GM23338 (cell line): Measurements from ENCODE around the gene DVL2. TPM values are rescaled to one million over a fixed set of nuclear protein-coding genes. Genes with fewer than 3 reads are reported as not detected.

ENCODE experiments used
- ATAC-seq: fragments of 200-7000 bp; cut with Tn5 transposase; 3 replicates; pipeline ENCODE4 v1.9.1; 2020
- DNase-seq: peaks from one replicate; pipeline ENCODE4 v3.0.0-alpha.2; 2015; ENCODE audit warnings: low spot score
- H2AFZ ChIP-seq: fragments of 200-600 bp; sonication (generic); 2 replicates; pipeline ENCODE4 v1.8.0; 2016; ENCODE audit warnings: antibody characterized with exemption, mild to moderate bottlenecking, moderate library complexity
- H3F3A ChIP-seq: fragments of 200-600 bp; sonication (generic); replicated peaks from 2 replicates; pipeline ENCODE4 v1.8.0; 2017; ENCODE audit warnings: antibody characterized with exemption, mixed run types, low read depth
- H3K27ac ChIP-seq: fragments of 200-600 bp; sonication (generic); 2 replicates; pipeline ENCODE4 v1.6.1; 2016; ENCODE audit warnings: low read depth
- H3K27me3 ChIP-seq: fragments of 200-600 bp; sonication (generic); 2 replicates; pipeline ENCODE4 v1.8.0; 2016; ENCODE audit warnings: mild to moderate bottlenecking, mixed run types, moderate library complexity; ENCODE audit not compliant: insufficient read depth
- H3K36me3 ChIP-seq: fragments of 200-600 bp; sonication (generic); 2 replicates; pipeline ENCODE4 v1.8.0; 2016; ENCODE audit warnings: mild to moderate bottlenecking; ENCODE audit not compliant: insufficient read depth
- H3K4me1 ChIP-seq: fragments of 200-600 bp; sonication (generic); 2 replicates; pipeline ENCODE4 v1.8.0; 2016; ENCODE audit warnings: mild to moderate bottlenecking, moderate library complexity; ENCODE audit not compliant: insufficient read depth
- H3K4me2 ChIP-seq: fragments of 200-600 bp; sonication (generic); 2 replicates; pipeline ENCODE4 v1.7.1; 2017; ENCODE audit warnings: mixed run types
- H3K4me3 ChIP-seq: fragments of 200-600 bp; sonication (generic); 2 replicates; pipeline ENCODE4 v1.6.1; 2016; ENCODE audit warnings: mixed run types
- H3K79me2 ChIP-seq: fragments of 200-600 bp; sonication (generic); replicated peaks from 2 replicates; pipeline ENCODE4 v1.8.0; 2017; ENCODE audit warnings: mild to moderate bottlenecking; ENCODE audit not compliant: insufficient read depth
- H3K9me2 ChIP-seq: fragments of 200-600 bp; sonication (generic); 2 replicates; pipeline ENCODE4 v1.8.0; 2017; ENCODE audit not compliant: insufficient read depth
- H4K20me1 ChIP-seq: fragments of 200-600 bp; sonication (generic); replicated peaks from 2 replicates; pipeline ENCODE4 v1.8.0; 2017; ENCODE audit warnings: mild to moderate bottlenecking; ENCODE audit not compliant: insufficient read depth
- H3K27ac Mint-ChIP-seq: 2 replicates; pipeline ENCODE4 v1.8.0; 2020; ENCODE audit warnings: inconsistent platforms, mild to moderate bottlenecking, moderate library complexity, mixed read lengths
- H3K27me3 Mint-ChIP-seq: 3 replicates; pipeline ENCODE4 v1.8.0; 2022; ENCODE audit warnings: low read depth, mild to moderate bottlenecking, moderate library complexity, mixed read lengths, inconsistent platforms; ENCODE audit not compliant: insufficient read depth, poor library complexity
- H3K36me3 Mint-ChIP-seq: 3 replicates; pipeline ENCODE4 v1.8.0; 2021; ENCODE audit warnings: low read depth, mild to moderate bottlenecking, inconsistent platforms, moderate library complexity, mixed read lengths
- H3K4me1 Mint-ChIP-seq: 3 replicates; pipeline ENCODE4 v1.8.0; 2020; ENCODE audit warnings: mild to moderate bottlenecking, inconsistent platforms, mixed read lengths
- H3K4me3 Mint-ChIP-seq: 3 replicates; pipeline ENCODE4 v1.8.0; 2021; ENCODE audit warnings: moderate library complexity, mild to moderate bottlenecking, inconsistent platforms, mixed read lengths
- H3K9me3 Mint-ChIP-seq: 3 replicates; pipeline ENCODE4 v1.8.0; 2020; ENCODE audit warnings: moderate library complexity, mild to moderate bottlenecking, inconsistent platforms, mixed read lengths
- CREB1 ChIP-seq: fragments of 250-450 bp; sonication (Bioruptor Pico); IDR thresholded peaks from 2 replicates; pipeline ENCODE4 v1.5.0; 2020; ENCODE audit warnings: low read depth, mild to moderate bottlenecking, moderate library complexity
- CTCF ChIP-seq, 2 experiments: fragments of 200-600 bp in 1 of 2; sonication (generic) in 1 of 2; conservative IDR thresholded peaks; 2 replicates each; pipeline versions ENCODE4 v1.5.1 to v1.6.1; 2016 to 2017; ENCODE audit warnings: antibody characterized with exemption in 2 of 2, low read depth in 2 of 2, mild to moderate bottlenecking in 2 of 2, moderate library complexity in 1 of 2
- ETS1 ChIP-seq: IDR thresholded peaks from 2 replicates; pipeline ENCODE4 v1.6.1; 2016; ENCODE audit warnings: antibody characterized with exemption
- EZH2 ChIP-seq: fragments of 200-600 bp; sonication (generic); IDR thresholded peaks from one replicate; pipeline ENCODE4 v1.8.0; 2017; ENCODE audit warnings: antibody characterized with exemption, mild to moderate bottlenecking, low read depth; ENCODE audit not compliant: unreplicated experiment
- EZH2phosphoT487 ChIP-seq: fragments of 200-600 bp; sonication (generic); IDR thresholded peaks from one replicate; pipeline ENCODE4 v1.8.1; 2018; ENCODE audit warnings: antibody characterized with exemption; ENCODE audit not compliant: unreplicated experiment
- JUNB ChIP-seq: IDR thresholded peaks from one replicate; pipeline ENCODE4 v1.6.1; 2016; ENCODE audit warnings: antibody characterized with exemption; ENCODE audit not compliant: unreplicated experiment
- POLR2AphosphoS5 ChIP-seq: IDR thresholded peaks from 2 replicates; pipeline ENCODE4 v1.6.1; 2016; ENCODE audit warnings: antibody characterized with exemption, low read depth
- STAT1 ChIP-seq: IDR thresholded peaks from one replicate; pipeline ENCODE4 v1.6.1; 2016; ENCODE audit warnings: antibody characterized with exemption; ENCODE audit not compliant: unreplicated experiment
- ZNF114 ChIP-seq: fragments of 250-450 bp; sonication (Bioruptor Pico); IDR thresholded peaks from 2 replicates; pipeline ENCODE4 v1.5.0; 2020; ENCODE audit warnings: mild to moderate bottlenecking, moderate library complexity
- ZNF331 ChIP-seq: fragments of 250-450 bp; sonication (Bioruptor Pico); IDR thresholded peaks from 2 replicates; pipeline ENCODE4 v1.5.0; 2020; ENCODE audit warnings: low read depth, mild to moderate bottlenecking, moderate library complexity
- polyA plus RNA-seq: library from polyadenylated mRNA; unstranded; fragments of >200 nt; fragmentation: Nextera tagmentation; extraction: Ambion mirVana; gene quantifications from 2 replicates; pipeline ENCODE4 v1.2.1, GENCODE V29; 2016
- total RNA-seq: library from RNA; depleted of rRNA; stranded (reverse); fragments of >200 nt; shearing (Covaris generic); gene quantifications from 2 replicates; pipeline ENCODE4 v1.2.3, GENCODE V29; 2014
- TF ChIP-seq, protein P1 (sequence below): fragments of 250-450 bp; sonication (Bioruptor Pico); IDR thresholded peaks from 2 replicates; pipeline ENCODE4 v1.5.0; 2020; ENCODE audit warnings: mild to moderate bottlenecking, moderate library complexity

Gene DVL2
- total and polyA plus RNA-seq, 2 experiments from 2014 or later, result 19.7 to 80.6 TPM

DNA sequence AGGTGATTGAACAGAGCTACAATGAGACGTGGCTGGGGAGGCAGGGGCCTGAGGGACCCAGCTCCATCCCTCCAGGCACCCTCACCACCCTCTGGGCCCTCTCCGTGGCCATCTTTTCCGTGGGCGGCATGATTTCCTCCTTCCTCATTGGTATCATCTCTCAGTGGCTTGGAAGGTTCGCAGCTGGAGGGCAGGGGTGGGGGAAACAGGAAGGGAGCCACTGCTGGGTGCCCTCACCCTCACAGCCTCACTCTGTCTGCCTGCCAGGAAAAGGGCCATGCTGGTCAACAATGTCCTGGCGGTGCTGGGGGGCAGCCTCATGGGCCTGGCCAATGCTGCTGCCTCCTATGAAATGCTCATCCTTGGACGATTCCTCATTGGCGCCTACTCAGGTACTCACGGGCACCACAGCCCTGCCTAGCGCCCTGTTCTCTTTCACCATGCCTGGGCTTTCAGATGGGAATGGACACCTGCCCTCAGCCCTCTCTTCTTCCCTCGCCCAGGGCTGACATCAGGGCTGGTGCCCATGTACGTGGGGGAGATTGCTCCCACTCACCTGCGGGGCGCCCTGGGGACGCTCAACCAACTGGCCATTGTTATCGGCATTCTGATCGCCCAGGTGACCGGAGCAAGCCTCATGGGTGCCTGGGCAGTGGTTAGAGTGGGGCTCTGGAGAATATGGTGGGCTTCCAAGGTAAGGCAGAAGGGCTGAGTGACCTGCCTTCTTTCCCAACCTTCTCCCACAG, 49.3 kb upstream of the DVL2 start (continued):
- TF ChIP-seq STAT1, result no peak
- TF ChIP-seq ETS1, result no peak
- no peak for TF ChIP-seq CTCF (conservative IDR thresholded peaks at IDR 0.05; ENCODE audit: low read depth in 2 of 2)
- no peak for TF ChIP-seq POLR2AphosphoS5
- no peak for TF ChIP-seq ZNF114 (CRISPR knock-in tag)
- no peak for TF ChIP-seq EZH2phosphoT487
- TF ChIP-seq ZNF331 (CRISPR knock-in tag), result no peak
- no peak for TF ChIP-seq JUNB
- TF ChIP-seq EZH2, result no peak
- no peak for TF ChIP-seq CREB1 (CRISPR knock-in tag)

DNA sequence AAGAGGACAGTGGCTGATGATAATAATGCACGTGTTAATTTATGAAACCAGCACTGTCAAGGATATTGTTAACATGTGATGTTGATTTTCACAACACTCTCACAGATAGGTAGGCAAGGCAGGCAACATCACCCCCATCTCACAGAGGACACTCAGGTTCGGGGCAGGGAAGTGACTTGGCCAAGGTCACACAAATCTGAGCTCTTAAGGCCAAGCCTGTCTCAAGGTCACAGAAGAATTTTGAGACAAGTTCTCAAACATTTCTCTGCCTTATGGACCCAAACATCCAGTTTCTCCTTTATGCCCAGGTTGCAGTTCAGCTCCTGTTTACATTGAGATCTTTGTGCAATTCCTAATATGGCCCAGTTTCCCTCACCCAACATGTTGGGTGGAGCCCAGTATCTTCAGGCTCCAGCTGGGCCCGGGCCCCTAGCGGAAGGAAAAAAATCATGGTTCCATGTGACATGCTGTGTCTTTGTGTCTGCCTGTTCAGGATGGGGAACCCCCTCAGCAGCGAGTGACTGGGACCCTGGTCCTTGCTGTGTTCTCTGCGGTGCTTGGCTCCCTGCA, 48.5 kb upstream of the DVL2 start:
- H4K20me1 ChIP-seq, result peaks cover 3% of the 10 kb centered on the region; the same call in 1 of the 2 replicates
- H3K9me2 ChIP-seq, result no peaks in the 10 kb centered on the region
- peaks cover 13% of the 10 kb centered on the region; the same call in 1 of the 2 replicates for H3K4me1 ChIP-seq
- H3K9me3 Mint-ChIP-seq, result no peaks in the 10 kb centered on the region; the same call in 2 of the 3 replicates
- no peaks in the 10 kb centered on the region for H3K79me2 ChIP-seq
- peak overlapping the region; percentile 59 for H3K4me3 Mint-ChIP-seq
- H3K4me3 ChIP-seq, result peak overlapping the region; percentile 89
- H3K27ac ChIP-seq, result no peak overlapping the region
- peaks cover 5% of the 10 kb centered on the region; the same call in 1 of the 2 replicates for H3K36me3 ChIP-seq
- H3K27me3 Mint-ChIP-seq, result peaks cover 21% of the 10 kb centered on the region
- no peak for DNase-seq
- peaks cover 8% of the 10 kb centered on the region for H3K36me3 Mint-ChIP-seq
- peaks cover 24% of the 10 kb centered on the region for H3K4me1 Mint-ChIP-seq
- peaks cover 15% of the 10 kb centered on the region; the same call in 1 of the 2 replicates for H3F3A ChIP-seq
- H3K27ac Mint-ChIP-seq, result no peak overlapping the region
- peaks cover 10% of the 10 kb centered on the region for H3K27me3 ChIP-seq
- peak overlapping the region; percentile 86 for H3K4me2 ChIP-seq
- H2AFZ ChIP-seq, result no peak overlapping the region
- no peak for ATAC-seq
- TF ChIP-seq POLR2AphosphoS5 (no peak), EZH2 (no peak), EZH2phosphoT487 (no peak), ETS1 (no peak), CREB1 (CRISPR knock-in tag) (no peak), STAT1 (no peak)
- TF ChIP-seq, protein P1, sequence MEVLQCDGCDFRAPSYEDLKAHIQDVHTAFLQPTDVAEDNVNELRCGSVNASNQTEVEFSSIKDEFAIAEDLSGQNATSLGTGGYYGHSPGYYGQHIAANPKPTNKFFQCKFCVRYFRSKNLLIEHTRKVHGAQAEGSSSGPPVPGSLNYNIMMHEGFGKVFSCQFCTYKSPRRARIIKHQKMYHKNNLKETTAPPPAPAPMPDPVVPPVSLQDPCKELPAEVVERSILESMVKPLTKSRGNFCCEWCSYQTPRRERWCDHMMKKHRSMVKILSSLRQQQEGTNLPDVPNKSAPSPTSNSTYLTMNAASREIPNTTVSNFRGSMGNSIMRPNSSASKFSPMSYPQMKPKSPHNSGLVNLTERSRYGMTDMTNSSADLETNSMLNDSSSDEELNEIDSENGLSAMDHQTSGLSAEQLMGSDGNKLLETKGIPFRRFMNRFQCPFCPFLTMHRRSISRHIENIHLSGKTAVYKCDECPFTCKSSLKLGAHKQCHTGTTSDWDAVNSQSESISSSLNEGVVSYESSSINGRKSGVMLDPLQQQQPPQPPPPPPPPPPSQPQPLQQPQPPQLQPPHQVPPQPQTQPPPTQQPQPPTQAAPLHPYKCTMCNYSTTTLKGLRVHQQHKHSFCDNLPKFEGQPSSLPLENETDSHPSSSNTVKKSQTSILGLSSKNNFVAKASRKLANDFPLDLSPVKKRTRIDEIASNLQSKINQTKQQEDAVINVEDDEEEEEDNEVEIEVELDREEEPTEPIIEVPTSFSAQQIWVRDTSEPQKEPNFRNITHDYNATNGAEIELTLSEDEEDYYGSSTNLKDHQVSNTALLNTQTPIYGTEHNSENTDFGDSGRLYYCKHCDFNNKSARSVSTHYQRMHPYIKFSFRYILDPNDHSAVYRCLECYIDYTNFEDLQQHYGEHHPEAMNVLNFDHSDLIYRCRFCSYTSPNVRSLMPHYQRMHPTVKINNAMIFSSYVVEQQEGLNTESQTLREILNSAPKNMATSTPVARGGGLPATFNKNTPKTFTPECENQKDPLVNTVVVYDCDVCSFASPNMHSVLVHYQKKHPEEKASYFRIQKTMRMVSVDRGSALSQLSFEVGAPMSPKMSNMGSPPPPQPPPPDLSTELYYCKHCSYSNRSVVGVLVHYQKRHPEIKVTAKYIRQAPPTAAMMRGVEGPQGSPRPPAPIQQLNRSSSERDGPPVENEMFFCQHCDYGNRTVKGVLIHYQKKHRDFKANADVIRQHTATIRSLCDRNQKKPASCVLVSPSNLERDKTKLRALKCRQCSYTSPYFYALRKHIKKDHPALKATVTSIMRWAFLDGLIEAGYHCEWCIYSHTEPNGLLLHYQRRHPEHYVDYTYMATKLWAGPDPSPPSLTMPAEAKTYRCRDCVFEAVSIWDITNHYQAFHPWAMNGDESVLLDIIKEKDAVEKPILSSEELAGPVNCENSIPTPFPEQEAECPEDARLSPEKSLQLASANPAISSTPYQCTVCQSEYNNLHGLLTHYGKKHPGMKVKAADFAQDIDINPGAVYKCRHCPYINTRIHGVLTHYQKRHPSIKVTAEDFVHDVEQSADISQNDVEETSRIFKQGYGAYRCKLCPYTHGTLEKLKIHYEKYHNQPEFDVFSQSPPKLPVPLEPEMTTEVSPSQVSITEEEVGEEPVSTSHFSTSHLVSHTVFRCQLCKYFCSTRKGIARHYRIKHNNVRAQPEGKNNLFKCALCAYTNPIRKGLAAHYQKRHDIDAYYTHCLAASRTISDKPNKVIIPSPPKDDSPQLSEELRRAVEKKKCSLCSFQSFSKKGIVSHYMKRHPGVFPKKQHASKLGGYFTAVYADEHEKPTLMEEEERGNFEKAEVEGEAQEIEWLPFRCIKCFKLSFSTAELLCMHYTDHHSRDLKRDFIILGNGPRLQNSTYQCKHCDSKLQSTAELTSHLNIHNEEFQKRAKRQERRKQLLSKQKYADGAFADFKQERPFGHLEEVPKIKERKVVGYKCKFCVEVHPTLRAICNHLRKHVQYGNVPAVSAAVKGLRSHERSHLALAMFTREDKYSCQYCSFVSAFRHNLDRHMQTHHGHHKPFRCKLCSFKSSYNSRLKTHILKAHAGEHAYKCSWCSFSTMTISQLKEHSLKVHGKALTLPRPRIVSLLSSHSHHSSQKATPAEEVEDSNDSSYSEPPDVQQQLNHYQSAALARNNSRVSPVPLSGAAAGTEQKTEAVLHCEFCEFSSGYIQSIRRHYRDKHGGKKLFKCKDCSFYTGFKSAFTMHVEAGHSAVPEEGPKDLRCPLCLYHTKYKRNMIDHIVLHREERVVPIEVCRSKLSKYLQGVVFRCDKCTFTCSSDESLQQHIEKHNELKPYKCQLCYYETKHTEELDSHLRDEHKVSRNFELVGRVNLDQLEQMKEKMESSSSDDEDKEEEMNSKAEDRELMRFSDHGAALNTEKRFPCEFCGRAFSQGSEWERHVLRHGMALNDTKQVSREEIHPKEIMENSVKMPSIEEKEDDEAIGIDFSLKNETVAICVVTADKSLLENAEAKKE, result no peak
